ENCODE results near the gene NFIA.

Gene NFIA

GRCh38 chr1:61132645-61133334, 50.4 kb downstream of the NFIA start:
- no peak for DNase-seq

DNA sequence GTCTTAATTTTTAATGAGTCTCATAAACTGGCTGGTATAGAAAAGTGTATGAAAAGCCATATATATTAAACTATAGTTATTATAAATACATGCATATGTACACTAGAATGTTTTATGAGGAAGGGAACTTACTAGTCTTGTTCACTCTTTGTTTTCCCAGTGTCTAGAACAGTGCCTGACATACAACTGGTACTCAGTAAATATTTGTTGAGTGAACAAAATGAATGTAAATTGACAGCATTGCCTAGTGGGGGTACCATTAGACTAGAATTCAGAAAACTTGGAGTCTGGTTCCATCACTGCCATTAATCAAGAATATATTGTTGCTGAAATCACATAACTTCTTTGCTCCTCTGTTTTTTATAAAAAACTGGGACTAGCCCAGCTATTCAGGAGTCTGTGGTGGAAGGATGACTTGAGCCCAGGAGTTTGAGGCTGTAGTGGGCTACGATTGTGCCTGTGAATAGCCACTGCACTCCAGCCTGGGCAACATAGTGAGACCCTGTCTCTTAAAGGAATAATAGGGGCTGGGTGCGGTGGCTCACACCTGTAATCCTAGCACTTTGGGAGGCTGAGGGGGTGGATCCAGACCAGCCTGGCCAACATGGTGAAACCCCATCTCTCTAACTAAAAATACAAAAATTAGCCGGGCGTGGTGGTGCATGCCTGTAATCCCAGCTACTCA, 51.1 kb downstream of the NFIA start:
- DNase-seq: no peak

DNA sequence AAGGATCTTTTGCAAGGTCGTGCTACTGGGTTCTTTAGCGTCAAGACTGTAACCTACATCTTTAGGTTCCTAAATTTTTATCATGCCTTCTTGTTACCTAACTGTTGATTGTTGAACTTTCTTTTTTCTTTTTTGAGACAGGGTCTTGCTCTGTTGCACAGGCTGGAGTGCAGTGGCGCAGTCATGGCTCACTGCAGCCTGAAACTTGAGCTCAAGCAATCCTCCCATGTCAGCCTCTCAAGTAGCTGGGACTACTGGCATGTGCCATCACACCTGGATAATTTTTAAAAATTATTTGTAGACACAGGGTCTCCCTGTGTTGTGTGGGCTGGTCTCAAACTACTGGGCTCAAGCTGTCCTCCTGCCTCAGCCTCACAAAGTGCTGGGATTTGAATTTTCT, 52.9 kb downstream of the NFIA start:
- DNase-seq: no peak

DNA sequence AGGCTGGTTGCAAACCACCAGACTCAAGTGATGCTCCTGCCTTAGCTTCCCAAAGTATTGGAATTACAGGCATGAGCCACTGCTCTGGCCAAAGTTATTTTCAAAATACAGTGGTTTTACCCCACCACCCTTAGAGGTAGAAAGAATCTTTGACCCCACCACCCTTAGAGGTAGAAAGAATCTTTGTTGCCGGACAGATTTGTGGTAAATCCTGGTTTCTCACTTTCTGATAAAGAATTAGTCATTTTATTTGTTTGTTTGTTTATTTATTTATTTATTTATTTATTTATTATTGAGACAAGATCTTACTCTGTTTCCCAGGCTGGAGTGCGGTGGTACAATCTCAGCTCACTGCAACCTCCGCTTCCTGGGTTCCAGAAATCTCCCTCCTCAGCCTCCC, 55.9 kb downstream of the NFIA start:
- DNase-seq: no peak

DNA sequence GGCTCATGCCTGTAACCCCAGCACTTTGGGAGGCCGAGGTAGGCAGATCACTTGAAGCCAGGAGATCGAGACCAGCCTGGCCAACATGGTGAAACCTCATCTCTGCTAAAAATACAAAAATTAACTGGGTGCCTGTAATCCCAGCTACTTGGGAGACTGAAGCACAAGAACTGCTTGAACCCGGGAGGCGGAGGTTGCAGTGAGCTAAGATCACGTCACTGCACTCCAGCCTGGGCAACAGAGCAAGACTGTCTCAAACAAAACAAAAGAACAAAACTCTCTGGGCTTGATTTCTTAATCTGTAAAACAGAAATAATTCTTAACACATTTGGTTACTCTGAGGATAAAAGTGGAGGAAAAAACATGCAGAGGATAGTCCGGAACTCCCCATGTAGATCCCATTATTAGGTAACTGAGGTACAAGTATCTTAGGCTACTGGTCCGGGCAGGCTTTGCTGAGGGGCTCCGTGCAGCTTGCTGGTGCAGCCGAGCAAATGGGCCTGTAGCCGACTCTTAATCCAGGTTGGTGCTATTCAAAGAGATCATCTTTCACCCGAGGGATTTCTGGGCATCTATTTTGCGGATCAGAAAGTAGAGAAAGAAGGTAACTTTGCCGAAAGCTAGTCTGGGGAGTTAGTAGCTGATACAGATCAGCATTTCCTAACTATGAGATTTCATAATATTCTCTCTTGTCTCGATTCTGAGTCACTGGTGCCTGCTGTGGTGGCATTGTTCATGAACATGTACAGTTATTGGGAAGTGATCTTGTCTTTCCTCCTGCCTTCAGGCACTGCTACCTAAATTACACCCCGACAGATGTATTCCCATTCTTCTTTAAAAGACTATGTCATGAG, 56.8 kb downstream of the NFIA start:
- DNase-seq: no peak

DNA sequence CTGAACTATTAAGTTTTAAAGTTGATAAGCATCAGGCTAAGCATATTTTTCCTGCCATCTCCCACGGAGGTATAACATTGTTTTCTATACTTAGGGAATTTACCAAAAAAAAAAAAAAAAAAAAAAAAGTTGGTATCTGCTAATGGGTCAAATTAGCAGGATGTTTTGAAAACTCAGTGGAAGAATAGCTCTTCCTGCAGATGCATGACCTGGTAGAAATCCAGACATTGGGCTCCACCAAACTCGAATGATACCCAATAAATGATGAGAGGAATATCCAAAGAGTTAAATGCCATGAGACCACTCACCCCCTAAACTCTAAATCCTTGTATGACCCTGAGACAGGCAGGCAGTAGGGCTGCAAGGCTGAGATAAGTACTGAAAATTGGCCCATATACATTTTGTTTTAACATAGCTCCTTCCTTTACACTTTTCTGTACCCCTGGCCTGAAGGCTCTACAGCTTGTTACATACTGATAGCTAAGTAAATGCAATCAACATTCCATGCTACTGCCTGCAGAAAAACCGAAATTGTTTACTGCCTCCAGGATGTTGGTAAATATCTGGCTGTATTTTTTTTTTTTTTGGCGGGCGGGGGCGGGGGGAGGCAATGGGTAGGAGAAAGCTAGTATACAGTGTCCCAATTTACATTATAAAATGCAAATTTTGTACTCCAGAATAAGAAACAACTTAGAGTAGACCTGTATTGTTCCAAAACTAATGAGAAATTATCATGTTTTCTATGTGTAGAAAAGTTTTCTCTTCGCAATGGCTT, 57.6 kb downstream of the NFIA start:
- no peak for DNase-seq

- no peak for DNase-seq
These were observed 58.4 kb downstream of the NFIA start for GRCh38 chr1:61140778-61141177.

- DNase-seq: no peak
These were observed 59.1 kb downstream of the NFIA start for GRCh38 chr1:61141288-61142042.

DNA sequence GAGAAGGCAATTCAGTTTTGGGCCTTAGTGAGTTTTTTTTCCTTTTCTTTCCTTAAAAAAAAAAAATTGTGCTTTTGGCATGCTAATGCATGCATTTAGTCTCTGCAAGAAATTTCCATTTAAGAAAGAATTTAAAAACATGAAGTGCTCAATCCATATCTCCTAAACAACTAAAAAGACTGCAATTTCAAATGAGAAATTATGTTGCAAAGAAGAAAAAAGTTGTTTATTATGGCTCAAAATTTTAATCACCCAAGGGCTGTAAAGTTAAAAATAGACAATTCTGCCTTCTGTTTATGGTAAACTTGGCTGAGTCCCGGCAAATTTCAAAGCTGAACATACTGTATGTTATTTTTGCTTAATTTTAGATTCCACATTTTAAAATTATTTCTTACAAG, 59.7 kb downstream of the NFIA start:
- DNase-seq: no peak

- DNase-seq: no peak
These were observed 60.6 kb downstream of the NFIA start for GRCh38 chr1:61142726-61143500.

GRCh38 chr1:61143821-61144424, 61.6 kb downstream of the NFIA start:
- DNase-seq: no peak

DNA sequence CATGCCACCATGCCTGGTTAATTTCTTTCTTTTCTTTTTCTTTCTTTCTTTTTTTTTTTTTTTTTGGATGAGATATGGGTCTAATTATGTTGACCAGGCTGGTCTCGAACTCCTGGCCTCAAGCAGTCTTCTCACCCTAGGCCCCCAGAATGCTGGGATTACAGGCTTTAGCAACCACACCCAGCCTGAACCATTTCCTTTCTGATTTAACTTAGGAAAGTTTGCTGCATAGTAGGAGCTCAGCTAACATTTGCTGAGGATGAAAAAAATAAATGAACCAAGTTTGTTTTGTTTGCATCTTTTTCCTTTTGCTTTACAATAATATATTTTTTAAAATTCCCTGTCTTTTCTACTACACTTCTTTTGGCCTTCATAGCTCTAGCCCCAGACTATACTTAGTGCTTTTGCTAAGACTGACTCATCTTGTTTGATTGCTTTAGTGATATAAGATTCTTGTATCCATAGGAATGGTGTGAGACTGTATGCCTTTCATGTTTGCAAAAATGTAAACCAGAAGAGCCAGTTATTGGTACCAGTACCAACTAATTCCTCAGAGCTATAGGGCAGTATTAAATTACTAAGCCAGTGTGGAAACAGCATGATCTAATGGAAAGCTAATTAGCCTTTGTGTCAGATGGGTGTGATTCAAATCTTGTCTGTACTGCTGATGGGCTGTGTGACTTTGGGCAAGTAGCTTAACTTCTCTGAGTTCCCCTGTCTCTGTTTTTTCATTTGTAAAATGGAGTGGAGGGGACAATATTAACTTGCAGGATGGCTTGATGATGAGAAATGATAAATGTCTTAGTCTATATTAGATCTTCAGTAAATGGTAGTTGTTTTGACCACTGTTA, 66.9 kb downstream of the NFIA start:
- no peak for DNase-seq

DNA sequence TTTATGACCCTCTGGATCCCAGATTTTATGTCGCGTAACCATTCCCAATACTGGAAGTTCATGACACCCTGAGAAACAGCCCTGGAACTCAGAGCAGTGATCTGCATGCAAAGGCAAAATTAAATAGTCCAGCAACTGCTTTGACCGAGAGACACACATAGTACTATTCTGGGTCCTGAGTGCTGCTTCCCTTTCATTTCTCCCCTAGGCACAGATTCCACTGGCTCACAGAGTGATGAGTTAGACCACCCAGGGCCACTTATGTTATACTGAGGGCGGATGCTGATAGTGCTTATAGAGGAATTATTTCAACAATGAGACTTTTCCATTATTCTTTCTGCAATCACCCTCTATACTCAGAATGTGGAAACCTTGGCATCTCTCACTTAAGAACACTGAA, 69.2 kb downstream of the NFIA start:
- no peak for DNase-seq

DNA sequence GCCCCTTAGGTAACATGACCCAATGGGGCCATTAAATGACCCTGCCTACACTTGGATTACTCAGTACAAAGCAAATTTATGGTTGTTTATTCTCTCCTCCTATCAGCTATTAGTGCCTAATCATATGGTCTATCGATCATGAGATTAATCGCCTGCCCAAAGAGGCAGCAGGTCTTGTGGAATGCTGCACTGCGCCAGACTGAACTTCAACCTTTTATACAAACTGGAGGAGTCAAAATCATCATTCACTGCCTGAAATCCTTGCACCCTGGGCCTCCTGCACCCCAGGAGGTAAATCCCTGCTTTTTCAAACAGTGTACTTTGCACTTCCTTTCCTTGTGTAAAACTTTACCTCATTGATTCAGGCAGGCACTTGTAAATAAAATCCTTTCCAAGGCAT, 69.7 kb downstream of the NFIA start:
- DNase-seq: no peak

DNA sequence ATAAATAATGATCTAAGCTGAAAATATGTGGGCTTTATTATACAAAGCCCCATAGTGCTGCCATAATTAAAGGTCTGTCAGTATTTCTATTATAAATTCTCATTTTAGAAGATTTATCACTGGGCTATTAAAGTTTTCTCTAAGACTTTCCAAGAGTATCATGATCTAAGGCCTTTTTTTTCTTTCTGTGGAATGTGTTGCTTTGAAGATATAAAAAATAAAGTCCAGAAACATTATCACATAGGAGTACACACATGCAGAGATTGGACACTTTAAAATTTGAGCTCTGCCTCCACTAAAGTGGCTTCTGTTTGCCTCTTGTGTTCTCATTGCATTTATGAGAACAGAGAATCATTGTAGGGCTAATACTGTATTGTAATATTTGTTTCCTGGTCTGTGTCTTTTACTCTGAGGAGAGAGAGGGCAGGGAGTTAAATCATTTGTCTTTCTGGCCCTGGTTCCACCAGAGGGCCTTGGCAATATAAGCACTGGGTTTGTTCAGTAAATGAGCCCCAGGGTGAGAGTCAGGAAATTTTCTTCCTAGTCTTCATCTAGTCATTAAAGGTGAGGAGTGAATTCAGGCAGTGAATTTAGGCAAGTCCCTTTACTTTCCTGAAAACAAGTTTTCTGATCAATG, 70.2 kb downstream of the NFIA start:
- no peak for DNase-seq

DNA sequence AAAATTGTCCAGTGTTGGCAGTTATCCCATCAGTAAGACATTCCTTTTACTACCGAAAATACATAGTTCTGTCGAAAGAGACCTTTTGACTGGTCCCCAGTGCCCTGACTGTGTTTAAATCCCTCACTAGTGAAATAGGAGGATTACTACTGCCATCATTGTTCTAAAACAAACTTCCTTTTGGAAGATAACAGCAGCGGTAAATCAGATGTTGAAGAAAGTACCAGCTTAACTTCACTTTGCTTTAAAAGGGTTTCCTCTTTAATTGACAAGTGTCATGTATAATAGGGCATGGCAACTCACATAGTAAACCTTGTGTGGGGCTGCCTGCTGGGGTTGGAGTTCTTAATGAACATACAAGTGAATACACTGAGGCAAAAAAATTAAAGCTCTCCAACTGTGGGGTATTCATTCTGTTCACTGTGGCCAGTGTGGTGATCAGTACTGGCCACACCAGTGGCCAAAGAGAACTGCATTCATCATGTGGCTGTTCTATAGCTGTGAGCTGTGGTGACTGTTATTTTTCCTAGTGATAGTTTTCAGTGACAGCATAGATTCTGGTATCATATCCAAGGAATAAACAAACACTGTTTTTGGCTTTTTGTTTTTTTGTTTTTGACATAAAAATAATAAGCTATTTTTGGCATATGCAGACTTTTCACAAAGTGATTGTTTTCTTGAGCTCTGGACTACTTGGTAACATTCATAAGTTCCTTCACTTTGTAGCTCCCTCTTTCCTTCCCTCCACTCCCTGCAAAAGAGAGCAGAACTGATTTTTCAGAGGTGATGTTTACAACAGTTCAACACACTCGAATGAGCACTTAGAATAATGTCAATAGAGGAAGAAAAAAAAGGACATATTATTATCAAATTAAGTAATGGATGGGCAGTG, 74.5 kb downstream of the NFIA start:
- DNase-seq: no peak

DNA sequence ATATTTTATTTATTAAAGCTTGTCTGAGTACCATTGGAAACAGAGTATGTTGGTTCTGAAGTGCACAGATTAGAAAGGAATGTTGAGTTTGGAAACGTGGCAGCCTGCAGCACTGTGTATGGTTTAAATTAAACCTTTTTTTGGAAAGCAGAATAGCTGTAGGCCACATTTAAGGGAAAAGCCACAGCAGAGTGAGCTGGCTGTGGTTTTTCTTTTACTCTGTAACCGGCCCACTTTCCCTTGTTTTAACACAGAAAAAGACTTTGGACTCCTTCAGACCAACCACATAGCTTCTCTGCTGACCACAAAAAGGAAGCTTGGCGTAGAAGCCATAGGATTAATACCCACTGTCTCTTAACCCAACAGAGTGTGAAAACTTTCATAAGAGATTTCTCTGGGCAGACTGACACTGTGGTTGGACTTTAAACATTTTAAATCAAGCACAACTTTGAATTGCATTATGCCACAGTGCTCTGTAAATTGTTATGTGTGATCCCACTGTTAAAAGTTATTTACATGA, 75.2 kb downstream of the NFIA start:
- peak; percentile 45 for DNase-seq

DNA sequence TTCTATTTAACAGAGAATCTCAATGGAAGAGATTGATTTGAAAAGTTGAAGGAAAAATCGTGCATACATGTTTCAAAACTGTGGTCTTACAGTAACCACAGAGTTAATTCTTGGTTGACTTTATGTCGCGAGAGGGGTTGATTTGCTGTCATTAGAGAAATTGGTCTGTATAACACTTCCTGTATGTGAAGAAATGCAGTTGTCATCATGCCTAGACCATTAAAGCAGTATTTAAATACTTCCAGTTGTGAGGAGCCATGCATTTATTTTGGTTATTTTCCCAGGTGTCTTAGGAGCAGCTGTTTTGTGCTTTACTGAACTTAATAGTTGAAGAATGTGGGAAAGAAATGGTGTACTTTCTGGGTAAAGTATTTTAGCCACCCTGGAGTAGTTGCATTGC, 76.2 kb downstream of the NFIA start:
- no peak for DNase-seq
